ENCODE results near the gene TTC23L. TPM values are rescaled to one million over a fixed set of nuclear protein-coding genes. Genes with fewer than 3 reads are reported as not detected.
A peak's percentile ranks its signal among the peaks of the same experiment; 100 is the strongest.

The TTC23L gene
- total RNA-seq, 4 donors from 2014 or later: 0.48 to 7.0 (median 0.78) TPM

DNA sequence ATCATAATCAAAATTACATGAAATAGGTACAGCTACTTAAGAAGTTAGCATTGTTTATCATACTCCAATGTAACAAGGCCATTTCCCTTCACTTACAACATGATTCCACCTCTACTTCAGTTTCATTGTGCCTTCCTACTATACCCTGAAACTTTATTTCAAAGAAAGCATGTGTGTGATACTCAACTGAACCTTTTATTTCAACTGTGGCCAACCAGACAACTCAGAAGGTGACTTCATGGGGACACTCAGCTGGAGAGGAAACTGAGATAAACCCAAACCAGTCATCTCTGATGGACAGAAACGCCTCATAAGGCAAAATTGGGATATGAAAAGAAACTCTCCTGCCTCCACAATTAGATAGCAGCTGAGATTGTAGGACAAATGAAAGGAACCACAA lies 5.9 kb upstream of the TTC23L start:
- no peak for TF ChIP-seq EP300 (IDR thresholded peaks at IDR 0.05)
- no peak for TF ChIP-seq POLR2A (IDR thresholded peaks at IDR 0.05)
- TF ChIP-seq, protein P1, sequence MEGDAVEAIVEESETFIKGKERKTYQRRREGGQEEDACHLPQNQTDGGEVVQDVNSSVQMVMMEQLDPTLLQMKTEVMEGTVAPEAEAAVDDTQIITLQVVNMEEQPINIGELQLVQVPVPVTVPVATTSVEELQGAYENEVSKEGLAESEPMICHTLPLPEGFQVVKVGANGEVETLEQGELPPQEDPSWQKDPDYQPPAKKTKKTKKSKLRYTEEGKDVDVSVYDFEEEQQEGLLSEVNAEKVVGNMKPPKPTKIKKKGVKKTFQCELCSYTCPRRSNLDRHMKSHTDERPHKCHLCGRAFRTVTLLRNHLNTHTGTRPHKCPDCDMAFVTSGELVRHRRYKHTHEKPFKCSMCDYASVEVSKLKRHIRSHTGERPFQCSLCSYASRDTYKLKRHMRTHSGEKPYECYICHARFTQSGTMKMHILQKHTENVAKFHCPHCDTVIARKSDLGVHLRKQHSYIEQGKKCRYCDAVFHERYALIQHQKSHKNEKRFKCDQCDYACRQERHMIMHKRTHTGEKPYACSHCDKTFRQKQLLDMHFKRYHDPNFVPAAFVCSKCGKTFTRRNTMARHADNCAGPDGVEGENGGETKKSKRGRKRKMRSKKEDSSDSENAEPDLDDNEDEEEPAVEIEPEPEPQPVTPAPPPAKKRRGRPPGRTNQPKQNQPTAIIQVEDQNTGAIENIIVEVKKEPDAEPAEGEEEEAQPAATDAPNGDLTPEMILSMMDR (IDR thresholded peaks at IDR 0.05): no peak
- WGBS: 92% methylated on average over 1 of the region's 1 CpG
- Histone ChIP-seq H3K9me3 (no peaks in the 10 kb centered on the region), H3K27ac (no peak overlapping the region), H3K27me3 (no peaks in the 10 kb centered on the region), H3K4me3 (no peak overlapping the region), H3K36me3 (peaks cover 21% of the 10 kb centered on the region), H3K4me1 (no peaks in the 10 kb centered on the region)
- DNase-seq (ENCODE audit: low spot score in 2 of 2): no peak

DNA sequence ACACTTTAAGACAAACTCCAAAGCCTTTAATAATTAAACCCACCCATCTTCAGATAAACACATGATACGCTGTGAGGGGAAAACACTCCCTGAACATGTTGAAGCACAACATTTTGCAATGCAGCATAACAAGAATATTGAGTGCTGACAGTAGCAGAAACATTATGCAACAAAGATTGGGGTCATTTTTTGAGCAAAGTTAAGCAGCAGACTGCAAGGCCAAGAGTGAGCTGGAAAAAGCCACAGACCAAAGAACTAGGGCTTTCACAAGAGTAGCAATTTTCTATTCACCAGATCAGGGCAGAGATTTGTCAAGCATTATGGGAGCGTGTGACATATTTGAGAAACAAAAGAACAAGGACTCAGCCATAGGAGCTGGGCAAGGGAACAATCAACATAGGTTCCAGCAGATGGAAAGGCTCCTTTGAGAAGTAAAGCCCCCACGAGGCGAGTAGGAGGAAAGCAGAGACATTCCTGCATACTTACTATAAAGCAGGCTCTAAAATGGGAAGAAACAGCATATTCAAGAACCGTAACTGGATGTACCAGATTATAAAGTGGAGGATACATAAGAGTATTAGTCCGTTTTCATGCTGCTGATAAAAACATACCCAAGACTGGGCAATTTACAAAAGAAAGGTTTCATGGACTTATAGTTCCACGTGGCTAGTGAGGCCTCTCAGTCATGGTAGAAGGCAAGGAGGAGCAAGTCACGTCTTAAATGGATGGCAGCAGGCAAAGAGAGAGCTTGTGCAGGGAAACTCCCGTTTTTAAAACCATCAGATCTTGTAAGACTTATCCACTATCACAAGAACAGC lies 4.8 kb upstream of the TTC23L start:
- 73% methylated on average over 9 of the region's 9 CpGs for WGBS
- peak overlapping the region; percentile 14 for H3K27ac ChIP-seq
- no peak overlapping the region for H3K4me3 ChIP-seq
- DNase-seq (ENCODE audit: low spot score in 2 of 2): no peak
- TF ChIP-seq, protein P1 (IDR thresholded peaks at IDR 0.05): no peak
- TF ChIP-seq EP300 (IDR thresholded peaks at IDR 0.05) (no peak), POLR2AphosphoS5 (IDR thresholded peaks at IDR 0.05) (peak in 2 of 3 donors; percentile 54 to 76)
- H3K27me3 ChIP-seq: no peaks in the 10 kb centered on the region
- H3K36me3 ChIP-seq: peaks cover 18% of the 10 kb centered on the region
- H3K4me1 ChIP-seq: peaks cover 6% of the 10 kb centered on the region
- H3K9me3 ChIP-seq: no peaks in the 10 kb centered on the region

DNA sequence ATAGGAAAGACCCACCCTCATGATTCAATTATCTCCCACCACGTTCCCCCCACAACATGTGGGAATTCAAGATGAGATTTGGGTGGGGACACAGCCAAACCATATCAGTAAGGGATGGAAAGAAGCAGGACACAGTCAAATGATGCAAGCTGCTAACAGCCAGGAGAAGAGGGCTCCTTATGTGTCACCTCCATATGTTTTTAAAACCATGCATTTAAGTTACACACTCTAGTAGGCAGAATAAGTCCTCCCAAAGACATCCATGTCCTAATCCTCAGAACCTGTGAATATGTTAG lies 4.2 kb upstream of the TTC23L start:
- Histone ChIP-seq H3K36me3 (peaks cover 12% of the 10 kb centered on the region), H3K9me3 (no peaks in the 10 kb centered on the region), H3K27ac (peak overlapping the region; percentile 14), H3K27me3 (no peaks in the 10 kb centered on the region), H3K4me1 (peaks cover 11% of the 10 kb centered on the region), H3K4me3 (no peak overlapping the region)
- WGBS: 75% methylated on average over 1 of the region's 1 CpG
- DNase-seq (ENCODE audit: low spot score in 2 of 2): no peak
- TF ChIP-seq, protein P1 (IDR thresholded peaks at IDR 0.05): no peak
- TF ChIP-seq POLR2A (IDR thresholded peaks at IDR 0.05) (no peak), EP300 (IDR thresholded peaks at IDR 0.05) (no peak), POLR2AphosphoS5 (IDR thresholded peaks at IDR 0.05) (no peak)

DNA sequence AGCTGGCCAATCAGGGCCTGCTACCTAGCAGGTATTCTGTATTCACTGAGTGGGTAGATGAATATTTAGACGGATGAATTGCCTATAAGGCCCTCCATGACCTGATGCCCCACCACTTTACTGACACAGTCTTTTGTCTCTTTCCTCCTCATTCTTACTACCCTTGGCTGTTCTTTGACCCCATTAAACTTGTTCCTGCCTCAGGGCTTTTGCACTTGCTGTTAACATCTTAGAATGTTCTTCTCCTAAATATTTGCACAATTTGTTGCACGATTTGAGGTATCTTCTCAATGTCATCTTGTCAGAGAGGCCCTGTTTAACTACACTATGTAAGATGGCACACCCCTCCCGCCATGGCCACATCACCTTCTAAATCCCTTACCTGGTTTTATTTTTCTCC lies 3.3 kb upstream of the TTC23L start:
- DNase-seq (ENCODE audit: low spot score in 2 of 2): no peak
- Histone ChIP-seq H3K27ac (no peak overlapping the region), H3K4me1 (peaks cover 13% of the 10 kb centered on the region), H3K9me3 (no peaks in the 10 kb centered on the region), H3K27me3 (no peaks in the 10 kb centered on the region), H3K36me3 (peaks cover 3% of the 10 kb centered on the region), H3K4me3 (no peak overlapping the region)
- 89% methylated on average over 3 of the region's 3 CpGs for WGBS
- TF ChIP-seq EP300 (IDR thresholded peaks at IDR 0.05) (no peak), POLR2A (IDR thresholded peaks at IDR 0.05) (no peak), POLR2AphosphoS5 (IDR thresholded peaks at IDR 0.05) (no peak)
- TF ChIP-seq, protein P1 (IDR thresholded peaks at IDR 0.05): no peak

DNA sequence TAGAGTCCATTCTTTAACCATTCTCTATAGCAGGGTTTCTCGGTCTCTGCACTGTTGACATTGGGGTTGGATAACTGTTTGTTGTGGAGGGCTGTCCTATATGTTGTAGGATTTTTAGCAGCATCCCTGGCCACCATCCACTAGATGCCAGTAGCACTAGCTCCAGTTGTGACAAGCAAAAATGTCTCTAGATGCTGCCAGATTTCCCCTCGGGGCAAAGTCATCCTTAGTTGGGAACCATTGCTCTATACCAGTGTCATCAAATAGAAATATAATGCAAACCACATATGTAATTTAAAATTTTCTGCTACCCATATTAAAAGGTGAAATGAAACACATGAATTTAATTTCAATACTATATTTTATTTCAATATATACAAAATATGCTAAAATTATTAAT lies 2.9 kb downstream of the TTC23L start:
- no peak for DNase-seq (ENCODE audit: low spot score in 2 of 2)
- Histone ChIP-seq H3K27me3 (no peaks in the 10 kb centered on the region), H3K27ac (no peak overlapping the region), H3K36me3 (no peaks in the 10 kb centered on the region), H3K4me3 (no peak overlapping the region), H3K9me3 (no peaks in the 10 kb centered on the region), H3K4me1 (peaks cover 13% of the 10 kb centered on the region)
- 86% methylated on average over 2 of the region's 2 CpGs for WGBS
- TF ChIP-seq EP300 (IDR thresholded peaks at IDR 0.05): no peak
- no peak for TF ChIP-seq POLR2AphosphoS5 (IDR thresholded peaks at IDR 0.05)
- TF ChIP-seq POLR2A (IDR thresholded peaks at IDR 0.05): no peak
- TF ChIP-seq, protein P1 (IDR thresholded peaks at IDR 0.05): no peak

Measured in suprapubic skin (tissue), 4 donors.